PFSK-1 (cell line): ENCODE data around the gene IL36A.

ENCODE experiments used
- FOXP2 ChIP-seq: optimal IDR thresholded peaks from 2 replicates; pipeline ENCODE3; 2011; ENCODE audit warnings: borderline replicate concordance, control low read depth, inconsistent platforms; ENCODE audit not compliant: insufficient read depth; ENCODE audit errors: extremely low read length, extremely low read depth
- POLR2AphosphoS5 ChIP-seq: IDR thresholded peaks from 2 replicates; pipeline ENCODE4 v1.6.1; 2012; ENCODE audit warnings: low read depth, mild to moderate bottlenecking, control low read depth, low read length, moderate library complexity
- REST ChIP-seq, 2 experiments: IDR thresholded peaks; 2 replicates each; pipeline versions ENCODE4 v1.6.1 to v1.8.0; 2011 to 2012; ENCODE audit warnings: low read depth in 2 of 2, low read length in 2 of 2, control low read depth in 1 of 2, inconsistent platforms in 1 of 2, mild to moderate bottlenecking in 1 of 2, moderate library complexity in 1 of 2; ENCODE audit not compliant: insufficient read depth in 1 of 2
- SIN3A ChIP-seq: IDR thresholded peaks from 2 replicates; pipeline ENCODE4 v1.6.1; 2012; ENCODE audit warnings: mild to moderate bottlenecking, low read length, moderate library complexity, borderline replicate concordance; ENCODE audit not compliant: insufficient read depth
- TAF1 ChIP-seq: IDR thresholded peaks from 2 replicates; pipeline ENCODE4 v1.6.1; 2012; ENCODE audit warnings: low read length, control low read depth, borderline replicate concordance; ENCODE audit not compliant: insufficient read depth

The IL36A gene

GRCh38 chr2:112977559-112978056 lies 27.7 kb upstream of the IL36A start, which contains the start of gene IL36G:
TSS of gene IL36G (plus strand) at chr2:112978006. CDS start at chr2:112978639, 633 bp downstream.
- TF ChIP-seq POLR2AphosphoS5 = no peak
- no peak for TF ChIP-seq REST (IDR thresholded peaks at IDR 0.05; ENCODE audit: insufficient read depth in 1 of 2, low read depth in 2 of 2, low read length in 2 of 2)

- no peak for TF ChIP-seq POLR2AphosphoS5
- no peak for TF ChIP-seq TAF1
- TF ChIP-seq REST (IDR thresholded peaks at IDR 0.05; ENCODE audit: insufficient read depth in 1 of 2, low read depth in 2 of 2, low read length in 2 of 2) = no peak
- TF ChIP-seq SIN3A = no peak
- no peak for TF ChIP-seq FOXP2
These were observed 25.5 kb upstream of the IL36A start for GRCh38 chr2:112979731-112980130.

- TF ChIP-seq POLR2AphosphoS5 = no peak
- TF ChIP-seq TAF1 = no peak
These were observed 24.7 kb upstream of the IL36A start for GRCh38 chr2:112980537-112980936.

GRCh38 chr2:112985090-112985489 lies 20.2 kb upstream of the IL36A start:
- TF ChIP-seq POLR2AphosphoS5 (no peak), TAF1 (no peak), SIN3A (no peak), FOXP2 (no peak), REST (IDR thresholded peaks at IDR 0.05; ENCODE audit: insufficient read depth in 1 of 2, low read depth in 2 of 2, low read length in 2 of 2) (no peak)

- TF ChIP-seq POLR2AphosphoS5 (no peak), TAF1 (no peak), FOXP2 (no peak), REST (IDR thresholded peaks at IDR 0.05; ENCODE audit: insufficient read depth in 1 of 2, low read depth in 2 of 2, low read length in 2 of 2) (no peak), SIN3A (no peak)
These were observed 15.6 kb upstream of the IL36A start for GRCh38 chr2:112989611-112990010.

GRCh38 chr2:112993831-112994230 lies 11.4 kb upstream of the IL36A start:
- TF ChIP-seq REST (IDR thresholded peaks at IDR 0.05; ENCODE audit: insufficient read depth in 1 of 2, low read depth in 2 of 2, low read length in 2 of 2) (no peak), FOXP2 (no peak), POLR2AphosphoS5 (no peak), SIN3A (no peak), TAF1 (no peak)
